Esophagus squamous epithelium (tissue), 4 donors: ENCODE results near the gene ARGLU1.

Experiments used
- POLR2A ChIP-seq, 4 donors: fragments of 450-650 bp; IDR thresholded peaks; one replicate each; pipeline ENCODE4 v1.6.1; 2017; ENCODE audit warnings: antibody characterized with exemption in 4 of 4, mild to moderate bottlenecking in 4 of 4, moderate library complexity in 3 of 4
- TF ChIP-seq, protein P1 (sequence below), 6 experiments: fragments of 450-650 bp in 4 of 6; fragments of 200-600 bp in 2 of 6; sonication (generic) in 2 of 6; IDR thresholded peaks; one replicate each; pipeline ENCODE4 v1.5.1; 2016 to 2019; ENCODE audit warnings: antibody characterized with exemption in 6 of 6, mild to moderate bottlenecking in 4 of 6, moderate library complexity in 4 of 6

DNA sequence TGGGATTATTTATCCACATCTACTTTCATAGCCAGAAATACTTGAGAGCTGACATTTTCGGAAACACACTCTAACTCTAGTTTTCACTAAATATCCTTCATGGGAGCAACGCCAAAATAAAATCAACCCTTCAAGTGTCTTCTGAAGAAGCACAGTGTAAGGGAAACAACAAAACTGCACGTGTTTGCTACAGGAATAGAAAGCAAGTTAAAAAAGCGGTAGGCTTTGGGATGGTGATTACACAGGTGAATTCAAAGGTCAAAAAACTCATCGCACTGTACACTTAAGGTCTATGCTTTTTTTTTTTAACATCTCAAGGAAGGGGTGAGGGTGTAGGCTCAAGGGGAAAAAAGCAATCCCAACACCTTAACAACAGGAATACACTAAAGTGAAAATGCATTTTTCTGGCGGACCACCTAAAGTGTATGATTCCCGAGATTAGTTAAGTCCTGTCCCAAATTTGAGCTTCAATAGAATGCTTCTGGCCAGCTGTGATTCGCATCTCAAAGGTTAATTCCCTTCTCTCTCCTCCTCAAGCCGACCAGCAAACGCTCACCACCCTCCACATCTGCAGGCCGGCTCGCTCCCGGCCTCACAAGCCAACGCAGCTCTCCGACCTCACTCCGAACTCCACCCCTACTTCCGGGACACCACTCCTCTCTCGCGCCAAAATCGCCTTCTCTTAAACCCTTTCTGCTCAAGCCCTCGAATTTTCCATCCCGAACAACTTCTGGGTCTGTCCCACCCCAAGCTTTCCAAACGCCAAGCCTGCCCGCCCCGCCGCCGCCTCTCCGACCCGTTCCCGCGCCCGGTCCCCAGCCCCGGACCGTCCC is 1.1 kb downstream of the ARGLU1 start:
- TF ChIP-seq, protein P1, sequence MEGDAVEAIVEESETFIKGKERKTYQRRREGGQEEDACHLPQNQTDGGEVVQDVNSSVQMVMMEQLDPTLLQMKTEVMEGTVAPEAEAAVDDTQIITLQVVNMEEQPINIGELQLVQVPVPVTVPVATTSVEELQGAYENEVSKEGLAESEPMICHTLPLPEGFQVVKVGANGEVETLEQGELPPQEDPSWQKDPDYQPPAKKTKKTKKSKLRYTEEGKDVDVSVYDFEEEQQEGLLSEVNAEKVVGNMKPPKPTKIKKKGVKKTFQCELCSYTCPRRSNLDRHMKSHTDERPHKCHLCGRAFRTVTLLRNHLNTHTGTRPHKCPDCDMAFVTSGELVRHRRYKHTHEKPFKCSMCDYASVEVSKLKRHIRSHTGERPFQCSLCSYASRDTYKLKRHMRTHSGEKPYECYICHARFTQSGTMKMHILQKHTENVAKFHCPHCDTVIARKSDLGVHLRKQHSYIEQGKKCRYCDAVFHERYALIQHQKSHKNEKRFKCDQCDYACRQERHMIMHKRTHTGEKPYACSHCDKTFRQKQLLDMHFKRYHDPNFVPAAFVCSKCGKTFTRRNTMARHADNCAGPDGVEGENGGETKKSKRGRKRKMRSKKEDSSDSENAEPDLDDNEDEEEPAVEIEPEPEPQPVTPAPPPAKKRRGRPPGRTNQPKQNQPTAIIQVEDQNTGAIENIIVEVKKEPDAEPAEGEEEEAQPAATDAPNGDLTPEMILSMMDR (IDR thresholded peaks at IDR 0.05), result no peak
- no peak for TF ChIP-seq POLR2A (IDR thresholded peaks at IDR 0.05)
